GM12872 (cell line): ENCODE data around the gene SERP2.

Experiments used
- TF ChIP-seq, protein P1 (sequence below): IDR thresholded peaks from 3 replicates; pipeline ENCODE4 v1.5.1; 2011; ENCODE audit warnings: low read depth, mild to moderate bottlenecking, low read length, moderate library complexity; ENCODE audit not compliant: insufficient read depth

The SERP2 gene

DNA sequence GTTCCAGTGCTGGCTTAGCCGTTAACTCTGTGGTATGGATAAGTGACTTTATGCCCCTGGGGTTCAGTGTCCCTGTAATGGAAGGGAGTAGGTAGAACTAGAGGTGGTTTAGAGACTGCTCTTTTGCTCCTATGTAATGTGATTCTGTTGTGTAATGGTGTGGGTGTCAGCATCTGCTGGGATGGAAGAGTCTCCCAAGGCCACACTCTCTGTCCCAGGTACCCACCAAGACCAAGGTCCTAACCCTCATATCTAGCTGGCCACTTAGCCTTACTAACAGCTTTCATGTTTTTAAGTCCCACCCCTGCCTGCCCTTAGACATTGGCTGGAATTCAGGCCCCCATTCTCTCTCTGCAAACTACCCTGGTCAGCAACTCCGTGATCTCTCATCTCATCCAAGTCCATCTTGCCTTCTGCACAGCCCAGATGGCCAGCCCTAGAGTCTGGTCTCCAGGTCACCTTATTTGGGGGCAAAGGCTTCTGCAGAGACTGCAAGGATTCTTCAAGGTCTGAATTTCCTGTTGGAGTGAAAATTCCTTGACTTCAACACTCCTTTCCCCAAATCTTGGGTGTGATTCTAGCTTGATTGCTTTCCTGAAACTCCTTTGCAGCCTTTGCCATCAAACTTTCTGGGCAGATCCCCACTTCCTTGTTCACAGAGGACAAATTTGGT, 48.4 kb downstream of the SERP2 start:
- TF ChIP-seq, protein P1, sequence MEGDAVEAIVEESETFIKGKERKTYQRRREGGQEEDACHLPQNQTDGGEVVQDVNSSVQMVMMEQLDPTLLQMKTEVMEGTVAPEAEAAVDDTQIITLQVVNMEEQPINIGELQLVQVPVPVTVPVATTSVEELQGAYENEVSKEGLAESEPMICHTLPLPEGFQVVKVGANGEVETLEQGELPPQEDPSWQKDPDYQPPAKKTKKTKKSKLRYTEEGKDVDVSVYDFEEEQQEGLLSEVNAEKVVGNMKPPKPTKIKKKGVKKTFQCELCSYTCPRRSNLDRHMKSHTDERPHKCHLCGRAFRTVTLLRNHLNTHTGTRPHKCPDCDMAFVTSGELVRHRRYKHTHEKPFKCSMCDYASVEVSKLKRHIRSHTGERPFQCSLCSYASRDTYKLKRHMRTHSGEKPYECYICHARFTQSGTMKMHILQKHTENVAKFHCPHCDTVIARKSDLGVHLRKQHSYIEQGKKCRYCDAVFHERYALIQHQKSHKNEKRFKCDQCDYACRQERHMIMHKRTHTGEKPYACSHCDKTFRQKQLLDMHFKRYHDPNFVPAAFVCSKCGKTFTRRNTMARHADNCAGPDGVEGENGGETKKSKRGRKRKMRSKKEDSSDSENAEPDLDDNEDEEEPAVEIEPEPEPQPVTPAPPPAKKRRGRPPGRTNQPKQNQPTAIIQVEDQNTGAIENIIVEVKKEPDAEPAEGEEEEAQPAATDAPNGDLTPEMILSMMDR = no peak

DNA sequence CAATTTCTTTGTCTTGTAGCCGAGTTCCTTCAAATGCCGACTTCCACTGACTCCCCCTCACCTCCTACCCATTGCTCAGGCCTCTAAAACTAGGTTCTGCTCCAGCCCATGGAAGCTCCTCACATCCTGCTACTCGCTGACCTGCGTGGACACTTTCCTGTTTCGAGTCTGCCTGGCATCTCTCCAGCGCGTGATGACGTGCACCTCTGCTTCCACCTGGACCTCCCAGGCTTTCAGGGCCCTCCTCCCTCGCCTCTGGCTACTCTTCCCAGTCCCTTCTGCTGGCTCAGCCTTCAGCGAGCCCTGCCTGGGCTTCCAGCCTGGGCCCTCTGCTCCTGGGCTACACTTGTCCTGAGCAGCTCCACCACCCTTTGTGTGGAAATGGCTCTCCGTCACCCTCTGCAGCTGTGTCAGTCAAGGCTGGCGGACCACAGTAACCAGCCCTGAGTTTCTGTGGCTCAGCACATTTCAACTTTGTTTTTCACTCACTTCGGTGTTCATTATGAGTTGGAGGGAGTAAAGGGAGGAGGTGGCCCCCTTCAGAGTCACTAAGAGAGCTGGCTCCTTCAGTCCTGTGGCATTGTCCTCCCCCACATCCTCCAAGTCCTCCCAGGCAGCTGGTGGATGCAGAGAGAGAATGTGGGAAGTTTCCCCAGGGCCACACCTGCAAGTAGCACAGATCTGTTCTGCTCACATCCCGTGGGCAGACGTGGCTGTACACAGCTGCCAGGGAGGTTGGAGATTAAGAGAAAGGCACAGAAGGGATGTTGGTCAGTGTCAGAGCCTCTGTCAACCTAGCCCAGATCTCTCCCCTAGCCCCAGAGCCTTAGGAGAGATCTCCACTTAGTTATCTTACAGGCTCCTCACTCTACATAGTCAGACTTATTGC, 49.4 kb downstream of the SERP2 start:
- TF ChIP-seq, protein P1 = no peak

DNA sequence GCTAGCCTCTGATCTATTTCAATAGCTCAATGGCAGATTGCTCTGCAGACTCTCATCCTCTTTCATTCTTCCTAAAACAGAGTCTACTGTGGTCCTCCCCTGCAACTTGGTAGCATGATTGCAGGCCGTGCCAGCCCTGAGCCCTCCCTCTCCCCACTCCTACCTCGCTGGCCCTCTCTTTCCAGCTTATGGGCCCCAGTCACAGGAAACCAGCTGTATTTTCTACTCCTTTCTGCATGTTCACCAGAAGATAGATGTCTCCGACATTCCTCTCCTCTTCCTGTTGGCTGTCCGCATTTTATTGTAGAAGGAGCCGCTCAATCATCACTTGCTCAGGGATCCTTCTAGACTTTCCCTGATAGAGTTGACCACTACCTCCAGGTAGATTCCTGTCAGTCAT, 50.2 kb downstream of the SERP2 start:
- TF ChIP-seq, protein P1 = no peak

DNA sequence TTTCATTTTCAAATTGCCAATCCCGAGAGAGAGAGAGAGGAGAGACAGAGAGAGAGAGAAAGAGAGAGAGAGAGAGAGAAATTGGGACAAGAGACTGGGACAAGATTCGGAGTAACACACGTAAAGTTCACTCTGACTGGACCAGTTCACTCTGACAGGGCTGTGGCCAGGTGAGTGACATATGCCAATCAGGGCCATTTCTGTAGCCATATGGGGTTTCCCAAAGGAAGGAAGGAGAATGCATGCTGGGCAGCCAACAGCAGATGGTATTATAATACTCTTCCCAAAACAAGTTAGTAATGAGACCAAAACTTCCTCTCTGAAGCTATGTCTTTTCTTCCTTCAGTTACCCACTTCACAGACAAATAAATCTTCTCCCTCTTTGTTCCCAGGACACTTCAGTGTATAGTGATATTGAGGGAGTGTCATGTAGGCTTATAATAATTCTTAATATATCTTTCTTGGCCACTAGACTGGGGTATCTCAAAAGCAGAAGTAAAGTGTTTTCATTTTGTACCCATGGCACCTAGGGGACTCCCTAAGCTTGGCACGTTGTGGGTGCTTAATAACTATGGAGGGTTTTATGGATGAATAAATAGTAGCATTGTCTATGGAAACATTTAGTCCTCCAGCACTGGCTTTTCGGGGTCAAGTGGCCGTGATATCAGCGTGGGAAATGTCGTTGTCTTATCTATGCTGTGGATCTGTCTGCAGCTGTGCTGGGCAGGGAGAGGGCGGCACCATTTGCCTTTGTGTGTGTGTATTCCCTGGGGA, 51.6 kb downstream of the SERP2 start:
- TF ChIP-seq, protein P1 = no peak

DNA sequence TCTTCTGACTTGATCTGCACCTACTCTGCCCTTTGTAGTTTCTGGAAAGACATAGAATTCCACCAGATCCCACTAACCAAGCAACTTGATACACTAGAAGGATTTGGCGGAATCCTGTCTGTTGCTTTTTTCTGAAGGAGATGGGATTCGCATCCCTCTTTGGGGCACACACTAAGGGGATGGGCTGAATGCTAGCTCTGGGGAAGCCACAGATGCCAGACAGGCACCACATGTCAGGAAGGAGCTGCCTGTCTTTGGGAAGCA, 52.1 kb downstream of the SERP2 start:
- TF ChIP-seq, protein P1 = no peak

DNA sequence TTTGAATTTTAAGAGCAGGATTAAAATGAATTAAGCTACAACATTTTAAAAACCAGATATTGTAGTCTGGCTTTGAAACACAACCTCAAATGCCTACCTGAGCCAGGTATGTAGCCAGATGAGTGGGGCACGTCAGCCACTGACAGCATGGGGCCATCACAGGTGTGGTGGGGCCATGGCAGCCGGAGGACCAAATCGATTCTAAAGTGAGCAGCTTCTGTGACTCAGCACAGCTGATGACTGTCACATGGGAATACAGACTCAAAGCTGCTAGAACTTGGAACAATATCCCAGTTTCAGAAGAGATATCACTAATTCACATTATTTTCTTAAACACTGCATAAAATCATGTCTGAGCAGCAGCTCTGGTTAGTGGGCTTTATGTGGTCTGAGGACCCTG, 52.8 kb downstream of the SERP2 start:
- TF ChIP-seq, protein P1 = no peak

DNA sequence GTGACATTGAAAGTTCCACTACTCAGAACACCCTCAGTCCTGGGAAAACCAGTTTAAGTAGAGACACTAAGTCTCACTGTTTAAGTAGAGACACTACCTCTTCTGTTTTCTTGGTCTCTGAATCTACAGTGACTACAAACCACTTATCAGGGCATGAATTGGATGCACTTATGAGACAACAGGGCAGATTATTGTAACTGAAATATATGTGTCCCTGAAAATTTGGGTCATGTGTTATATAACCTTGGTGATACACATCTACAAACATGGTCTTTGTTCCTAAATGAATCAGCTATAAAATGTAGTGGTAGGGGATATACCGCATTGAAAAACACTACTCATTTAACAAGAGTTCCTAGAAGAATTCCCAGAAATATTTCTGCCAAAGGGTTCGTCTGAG, 55.7 kb downstream of the SERP2 start:
- TF ChIP-seq, protein P1 = no peak
